HCT116 (cell line): Measurements from ENCODE around the gene TRPM3. TPM values are rescaled to one million over a fixed set of nuclear protein-coding genes. Genes with fewer than 3 reads are reported as not detected.

ENCODE experiments used
- ATAC-seq: fragments of 200-7000 bp; cut with Tn5 transposase; 2 replicates; pipeline ENCODE4 v1.9.1; 2020; ENCODE audit warnings: mild to moderate bottlenecking, moderate library complexity
- BruUV-seq: library from RNA; stranded (reverse); fragments of 400-500 nt; replicated peaks from 2 replicates; lab custom pipeline; 2021; lab: Mats Ljungman, UMichigan
- CTCF ChIA-PET: fragments of 300-600 bp; sonication (Branson Sonifier 250); formaldehyde crosslinking; loops from one replicate; lab custom pipeline; 2021; ENCODE audit warnings: antibody characterized with exemption; lab: Charles Lee
- POLR2A ChIA-PET: fragments of 300-600, 350-600 bp; sonication (Branson Sonifier 250); formaldehyde crosslinking; loops from one replicate; lab custom pipeline; 2021; ENCODE audit warnings: antibody characterized with exemption; lab: Charles Lee
- RAD21 ChIA-PET, 2 experiments: fragments of 300-600 bp; sonication (Branson Sonifier 250); formaldehyde crosslinking; loops; one replicate each; lab custom pipeline; 2023; ENCODE audit warnings: low total read pairs in 2 of 2; ENCODE audit not compliant: uncharacterized antibody in 2 of 2, unreplicated experiment in 2 of 2, low non-redundant PET in 1 of 2; lab: Charles Lee
- DNase-seq: peaks from one replicate; pipeline ENCODE4 v3.0.0-alpha.2; 2010; ENCODE audit warnings: low read depth, low spot score
- H2AFZ ChIP-seq: fragments of 200-600 bp; shearing (Covaris generic), sonication (generic); 2 replicates; pipeline ENCODE4 v1.6.1; 2017; ENCODE audit warnings: low read depth, mixed run types, mixed read lengths, antibody characterized with exemption, low read length; ENCODE audit not compliant: poor library complexity, severe bottlenecking
- H3K27ac ChIP-seq: 2 replicates; pipeline ENCODE4 v1.5.1; 2012; ENCODE audit warnings: low read depth, low read length
- H3K27me3 ChIP-seq: fragments of 200-600 bp; sonication (generic); 2 replicates; pipeline ENCODE4 v1.6.1; 2016; ENCODE audit warnings: mixed run types, low read length, mixed read lengths; ENCODE audit not compliant: insufficient read depth
- H3K36me3 ChIP-seq, 2 experiments: fragments of 200-500 bp in 1 of 2; fragments of 200-600 bp in 1 of 2; sonication (Bioruptor generic) in 1 of 2; sonication (generic) in 1 of 2; 2 replicates each; pipeline versions ENCODE4 v1.5.1 to v1.6.1; 2014 to 2016; ENCODE audit warnings: low read length in 2 of 2, inconsistent platforms in 1 of 2, mixed read lengths in 1 of 2, mixed run types in 1 of 2; ENCODE audit not compliant: insufficient read depth in 2 of 2, control insufficient read depth in 1 of 2
- H3K4me1 ChIP-seq, 2 experiments: fragments of 200-600 bp in 1 of 2; sonication (generic) in 1 of 2; 2 replicates each; pipeline versions ENCODE4 v1.5.1 to v1.6.1; 2012 to 2017; ENCODE audit warnings: low read length in 2 of 2, inconsistent platforms in 1 of 2, mild to moderate bottlenecking in 1 of 2, mixed read lengths in 1 of 2, mixed run types in 1 of 2, moderate library complexity in 1 of 2; ENCODE audit not compliant: insufficient read depth in 2 of 2, control insufficient read depth in 1 of 2
- H3K4me2 ChIP-seq: fragments of 200-600 bp; sonication (generic); 2 replicates; pipeline ENCODE4 v1.6.1; 2017; ENCODE audit warnings: mixed run types, low read length, mixed read lengths
- H3K4me3 ChIP-seq, 2 experiments: fragments of 200-600 bp in 1 of 2; sonication (generic) in 1 of 2; replicated peaks in 1 of 2; 2 replicates each; pipeline ENCODE4 v1.5.1; 2011 to 2016; ENCODE audit warnings: low read length in 2 of 2, control low read depth in 1 of 2, low read depth in 1 of 2, mild to moderate bottlenecking in 1 of 2, mixed read lengths in 1 of 2, mixed run types in 1 of 2
- H3K79me2 ChIP-seq: fragments of 200-600 bp; sonication (generic); 2 replicates; pipeline ENCODE4 v1.6.1; 2017; ENCODE audit warnings: mild to moderate bottlenecking, mixed run types, low read length, moderate library complexity, mixed read lengths; ENCODE audit not compliant: insufficient read depth
- H3K9ac ChIP-seq: fragments of 200-600 bp; sonication (generic); 2 replicates; pipeline ENCODE4 v1.6.1; 2016; ENCODE audit warnings: low read length, mixed read lengths
- H3K9me2 ChIP-seq: fragments of 200-600 bp; sonication (generic), shearing (Covaris generic); 2 replicates; pipeline ENCODE4 v1.6.1; 2017; ENCODE audit warnings: mixed run types, mild to moderate bottlenecking, moderate library complexity; ENCODE audit not compliant: insufficient read depth
- H3K9me3 ChIP-seq, 2 experiments: fragments of 200-500 bp in 1 of 2; fragments of 200-600 bp in 1 of 2; sonication (Bioruptor generic) in 1 of 2; sonication (generic) in 1 of 2; 2 replicates each; pipeline ENCODE4 v1.6.1; 2014 to 2017; ENCODE audit warnings: low read length in 2 of 2, mixed read lengths in 2 of 2, inconsistent platforms in 1 of 2, low read depth in 1 of 2, mild to moderate bottlenecking in 1 of 2, mixed run types in 1 of 2, moderate library complexity in 1 of 2; ENCODE audit not compliant: control insufficient read depth in 1 of 2, insufficient read depth in 1 of 2
- H4K20me1 ChIP-seq: fragments of 200-600 bp; sonication (generic), shearing (Covaris generic); 2 replicates; pipeline ENCODE4 v1.6.1; 2017; ENCODE audit warnings: mixed run types, mild to moderate bottlenecking, moderate library complexity; ENCODE audit not compliant: insufficient read depth
- ATF3 ChIP-seq: IDR thresholded peaks from 2 replicates; pipeline ENCODE4 v1.6.1; 2012
- CBX3 ChIP-seq: IDR thresholded peaks from 2 replicates; pipeline ENCODE4 v1.6.1; 2012; ENCODE audit warnings: low read depth
- ELF1 ChIP-seq: IDR thresholded peaks from 2 replicates; pipeline ENCODE4 v1.6.1; 2012; ENCODE audit warnings: low read depth, borderline replicate concordance
- EZH2 ChIP-seq: fragments of 200-600 bp; sonication (generic); IDR thresholded peaks from 2 replicates; pipeline ENCODE4 v1.6.1; 2017; ENCODE audit warnings: antibody characterized with exemption, mixed run types
- MAX ChIP-seq: IDR thresholded peaks from 2 replicates; pipeline ENCODE4 v1.6.1; 2012
- POLR2A ChIP-seq: IDR thresholded peaks from 2 replicates; pipeline ENCODE4 v1.7.0; 2011; ENCODE audit warnings: borderline replicate concordance; ENCODE audit not compliant: insufficient read depth, insufficient read length; ENCODE audit errors: extremely low read depth
- POLR2AphosphoS5 ChIP-seq: IDR thresholded peaks from 2 replicates; pipeline ENCODE4 v1.6.1; 2011; ENCODE audit warnings: mild to moderate bottlenecking, low read depth, low read length, moderate library complexity
- SIN3A ChIP-seq: IDR thresholded peaks from 2 replicates; pipeline ENCODE4 v1.6.1; 2012; ENCODE audit warnings: low read depth
- SP1 ChIP-seq: IDR thresholded peaks from 2 replicates; pipeline ENCODE4 v1.6.1; 2012; ENCODE audit warnings: low read depth
- SRF ChIP-seq: IDR thresholded peaks from 2 replicates; pipeline ENCODE4 v1.6.1; 2012; ENCODE audit warnings: low read depth
- TCF7L2 ChIP-seq: IDR thresholded peaks from 2 replicates; pipeline ENCODE4 v1.7.0; 2011; ENCODE audit warnings: borderline replicate concordance, inconsistent platforms; ENCODE audit not compliant: insufficient read depth, insufficient read length; ENCODE audit errors: extremely low read depth
- YY1 ChIP-seq: IDR thresholded peaks from 2 replicates; pipeline ENCODE4 v1.6.1; 2011; ENCODE audit warnings: low read length, low read depth, moderate library complexity, mild to moderate bottlenecking; ENCODE audit not compliant: insufficient replicate concordance; ENCODE audit errors: extremely low read depth
- ZFX ChIP-seq: fragments of 450-650 bp; IDR thresholded peaks from 2 replicates; pipeline ENCODE4 v1.6.1; 2017
- ZNF274 ChIP-seq: fragments of 200-500 bp; sonication (Bioruptor generic); IDR thresholded peaks from 2 replicates; pipeline ENCODE4 v1.6.1; 2014; ENCODE audit warnings: mild to moderate bottlenecking, low read depth, low read length, inconsistent platforms
- intact Hi-C: fragments of 100-400 bp; cut with micrococcal nuclease; formaldehyde crosslinking; loops from 2 replicates; pipeline ENCODE4 v1.10.0; 2022
- total RNA-seq: library from RNA; stranded (reverse); gene quantifications from one replicate; pipeline ENCODE4 v1.2.1, GENCODE V29; 2021; ENCODE audit not compliant: unreplicated experiment
- TF ChIP-seq, protein P1 (sequence below): IDR thresholded peaks from 2 replicates; pipeline ENCODE4 v1.6.1; 2011; ENCODE audit warnings: mild to moderate bottlenecking, low read length, moderate library complexity; ENCODE audit not compliant: insufficient replicate concordance; ENCODE audit errors: extremely low read depth

The TRPM3 gene
- total RNA-seq, 1 experiment from 2014 or later: not detected

- H3K4me2 ChIP-seq: no peak overlapping the region
- H3K4me1 ChIP-seq: no peaks in the 10 kb centered on the region
- no peaks in the 10 kb centered on the region for H3K36me3 ChIP-seq
- TF ChIP-seq EZH2: no peak
- TF ChIP-seq MAX: no peak
- TF ChIP-seq POLR2A: no peak
- no peak for TF ChIP-seq POLR2AphosphoS5
- TF ChIP-seq SIN3A: no peak
- no peak for TF ChIP-seq ZNF274
- TF ChIP-seq, all 23 proteins: peak for 0
- no peak for DNase-seq
- intact Hi-C loops: no loop called here
- H2AFZ ChIP-seq: no peak overlapping the region
- peaks cover 23% of the 10 kb centered on the region for H3K27me3 ChIP-seq
- RAD21 ChIA-PET: no interaction called here
- no peaks in the 10 kb centered on the region for H3K9me3 ChIP-seq
- no peak overlapping the region for H3K4me3 ChIP-seq
- no peak overlapping the region for H3K9ac ChIP-seq
- H4K20me1 ChIP-seq: no peaks in the 10 kb centered on the region; the same call in 1 of the 2 replicates
- CTCF ChIA-PET: no interaction called here
- no TSS peak for BruUV-seq
- no peak overlapping the region for H3K27ac ChIP-seq
- POLR2A ChIA-PET: no interaction called here
- H3K79me2 ChIP-seq: no peaks in the 10 kb centered on the region
- no peak for ATAC-seq
- H3K9me2 ChIP-seq: no peaks in the 10 kb centered on the region
Observed at GRCh38 chr9:70947086-70947485, 174.3 kb downstream of the TRPM3 start.

DNA sequence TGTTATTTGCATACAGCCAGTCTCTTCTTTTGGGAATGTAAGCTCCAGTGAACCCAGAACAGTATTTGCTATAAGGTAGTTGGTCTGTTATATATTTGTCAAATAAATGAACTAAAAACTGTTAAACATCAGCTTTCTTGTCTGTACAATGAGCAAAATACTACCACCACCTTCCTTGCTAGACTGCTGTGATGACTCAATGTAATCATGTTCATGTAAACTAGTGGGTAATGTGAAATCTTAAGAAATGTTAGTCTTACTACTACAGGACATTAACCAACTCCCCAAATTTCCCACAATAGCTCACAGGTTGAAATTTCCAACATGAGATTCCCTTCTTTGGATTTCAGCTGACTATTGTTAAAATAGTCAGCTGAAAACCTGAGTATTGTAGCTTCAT, 176.1 kb downstream of the TRPM3 start:
- intact Hi-C loops: no loop called here
- H3K27ac ChIP-seq: no peak overlapping the region
- H3K36me3 ChIP-seq: no peaks in the 10 kb centered on the region
- RAD21 ChIA-PET: no interaction called here
- H3K27me3 ChIP-seq: peaks cover 22% of the 10 kb centered on the region
- H3K4me1 ChIP-seq: no peaks in the 10 kb centered on the region
- no peak for DNase-seq
- no peak overlapping the region for H3K4me2 ChIP-seq
- no peaks in the 10 kb centered on the region for H3K79me2 ChIP-seq
- BruUV-seq: no TSS peak
- H3K9ac ChIP-seq: no peak overlapping the region
- no peak overlapping the region for H2AFZ ChIP-seq
- no peaks in the 10 kb centered on the region; the same call in 1 of the 2 replicates for H4K20me1 ChIP-seq
- TF ChIP-seq ELF1 (no peak), YY1 (no peak), SP1 (no peak), ATF3 (no peak), SIN3A (no peak), POLR2A (no peak), CBX3 (no peak), ZFX (no peak), POLR2AphosphoS5 (no peak), ZNF274 (no peak), SRF (no peak), TCF7L2 (no peak)
- TF ChIP-seq, protein P1, sequence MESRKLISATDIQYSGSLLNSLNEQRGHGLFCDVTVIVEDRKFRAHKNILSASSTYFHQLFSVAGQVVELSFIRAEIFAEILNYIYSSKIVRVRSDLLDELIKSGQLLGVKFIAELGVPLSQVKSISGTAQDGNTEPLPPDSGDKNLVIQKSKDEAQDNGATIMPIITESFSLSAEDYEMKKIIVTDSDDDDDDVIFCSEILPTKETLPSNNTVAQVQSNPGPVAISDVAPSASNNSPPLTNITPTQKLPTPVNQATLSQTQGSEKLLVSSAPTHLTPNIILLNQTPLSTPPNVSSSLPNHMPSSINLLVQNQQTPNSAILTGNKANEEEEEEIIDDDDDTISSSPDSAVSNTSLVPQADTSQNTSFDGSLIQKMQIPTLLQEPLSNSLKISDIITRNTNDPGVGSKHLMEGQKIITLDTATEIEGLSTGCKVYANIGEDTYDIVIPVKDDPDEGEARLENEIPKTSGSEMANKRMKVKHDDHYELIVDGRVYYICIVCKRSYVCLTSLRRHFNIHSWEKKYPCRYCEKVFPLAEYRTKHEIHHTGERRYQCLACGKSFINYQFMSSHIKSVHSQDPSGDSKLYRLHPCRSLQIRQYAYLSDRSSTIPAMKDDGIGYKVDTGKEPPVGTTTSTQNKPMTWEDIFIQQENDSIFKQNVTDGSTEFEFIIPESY: no peak
- H3K4me3 ChIP-seq: no peak overlapping the region
- CTCF ChIA-PET: no interaction called here
- H3K9me3 ChIP-seq: no peaks in the 10 kb centered on the region
- ATAC-seq: no peak
- POLR2A ChIA-PET: no interaction called here
- H3K9me2 ChIP-seq: no peaks in the 10 kb centered on the region
